Right renal pelvis (tissue), 4 donors: Measurements from ENCODE around the gene CD93. TPM values are rescaled to one million over a fixed set of nuclear protein-coding genes. Genes with fewer than 3 reads are reported as not detected.

Experiments
- DNase-seq, 4 donors: peaks; one replicate each; pipeline ENCODE4 v3.0.0-alpha.2; 2013; ENCODE audit warnings: low read depth in 4 of 4, low spot score in 3 of 4, missing footprints in 1 of 4
- polyA plus RNA-seq, 4 donors: library from polyadenylated mRNA; unstranded; fragments of 120-200 nt; gene quantifications; one replicate each; pipeline ENCODE4 v1.2.1, GENCODE V29; 2013; ENCODE audit not compliant: insufficient read length in 4 of 4

The CD93 gene, protein sequence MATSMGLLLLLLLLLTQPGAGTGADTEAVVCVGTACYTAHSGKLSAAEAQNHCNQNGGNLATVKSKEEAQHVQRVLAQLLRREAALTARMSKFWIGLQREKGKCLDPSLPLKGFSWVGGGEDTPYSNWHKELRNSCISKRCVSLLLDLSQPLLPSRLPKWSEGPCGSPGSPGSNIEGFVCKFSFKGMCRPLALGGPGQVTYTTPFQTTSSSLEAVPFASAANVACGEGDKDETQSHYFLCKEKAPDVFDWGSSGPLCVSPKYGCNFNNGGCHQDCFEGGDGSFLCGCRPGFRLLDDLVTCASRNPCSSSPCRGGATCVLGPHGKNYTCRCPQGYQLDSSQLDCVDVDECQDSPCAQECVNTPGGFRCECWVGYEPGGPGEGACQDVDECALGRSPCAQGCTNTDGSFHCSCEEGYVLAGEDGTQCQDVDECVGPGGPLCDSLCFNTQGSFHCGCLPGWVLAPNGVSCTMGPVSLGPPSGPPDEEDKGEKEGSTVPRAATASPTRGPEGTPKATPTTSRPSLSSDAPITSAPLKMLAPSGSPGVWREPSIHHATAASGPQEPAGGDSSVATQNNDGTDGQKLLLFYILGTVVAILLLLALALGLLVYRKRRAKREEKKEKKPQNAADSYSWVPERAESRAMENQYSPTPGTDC
- polyA plus RNA-seq, result 10 to 100 TPM; 42.6 to 50.1 (median 47.0) TPM

DNA sequence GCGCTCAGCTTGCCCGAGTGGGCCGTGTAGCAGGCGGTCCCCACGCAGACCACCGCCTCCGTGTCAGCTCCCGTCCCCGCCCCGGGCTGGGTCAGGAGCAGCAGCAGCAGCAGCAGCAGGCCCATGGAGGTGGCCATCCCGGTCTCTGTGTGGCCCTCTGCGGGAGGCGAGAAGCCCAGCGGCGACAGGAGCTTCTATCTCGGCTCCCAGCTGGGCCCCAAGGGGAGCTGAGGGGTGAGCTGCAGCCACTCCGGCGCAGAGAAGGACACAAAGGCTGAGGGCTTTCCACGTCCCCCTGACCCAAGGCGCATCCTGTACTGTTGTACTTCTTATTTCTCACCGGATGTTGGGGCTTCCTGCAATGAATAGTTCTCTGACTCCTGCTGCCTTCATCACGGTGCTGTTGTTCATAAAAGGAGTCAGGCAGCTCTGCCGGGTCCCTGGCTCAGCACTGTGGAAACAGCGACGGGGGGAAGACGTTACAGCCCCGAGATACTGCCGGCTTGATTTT is at the start of gene CD93:
Gene CD93, minus strand, starts transcription at position 269 of the 511 bp plus-strand sequence. Its CDS starts 132 bp downstream, at position 137.
- no peak for DNase-seq

- no peak for DNase-seq
Observed at GRCh38 chr20:23133560-23133998, 47.5 kb upstream of the CD93 start.

DNA sequence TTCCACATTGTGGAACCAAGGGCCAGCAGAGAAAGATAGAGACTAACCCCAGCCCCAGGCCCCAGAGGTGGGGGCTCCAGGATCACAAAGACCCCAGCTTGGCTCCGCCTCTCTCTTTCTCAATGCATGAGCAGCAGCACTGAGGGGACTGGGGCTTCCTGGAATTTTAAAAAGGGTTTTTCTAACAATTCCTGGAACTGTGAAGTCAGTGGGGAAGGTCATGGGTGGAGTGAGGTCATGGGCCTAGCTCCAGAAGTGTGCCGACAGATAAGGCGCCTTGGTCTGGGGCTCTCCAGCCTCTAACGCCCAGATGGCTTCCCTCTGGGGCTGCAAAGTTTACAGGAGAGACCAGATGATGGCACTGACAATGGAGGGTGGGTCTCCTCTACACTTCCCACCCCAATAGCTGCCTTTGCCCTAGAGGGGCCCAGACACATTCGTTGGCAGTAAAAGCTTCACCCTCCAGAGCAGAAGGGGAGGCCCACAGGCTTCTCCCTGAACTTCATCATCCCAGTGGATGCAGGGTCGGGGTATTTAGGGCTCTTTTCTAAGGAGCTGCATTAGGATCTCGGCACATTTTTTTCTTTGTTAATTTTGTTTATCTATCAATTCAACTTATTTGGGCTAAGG is 46.9 kb upstream of the CD93 start:
- DNase-seq, result no peak

GRCh38 chr20:23132293-23132929 is 46.3 kb upstream of the CD93 start:
- no peak for DNase-seq

- DNase-seq, result no peak
Observed at GRCh38 chr20:23131766-23132165, 45.6 kb upstream of the CD93 start.

DNA sequence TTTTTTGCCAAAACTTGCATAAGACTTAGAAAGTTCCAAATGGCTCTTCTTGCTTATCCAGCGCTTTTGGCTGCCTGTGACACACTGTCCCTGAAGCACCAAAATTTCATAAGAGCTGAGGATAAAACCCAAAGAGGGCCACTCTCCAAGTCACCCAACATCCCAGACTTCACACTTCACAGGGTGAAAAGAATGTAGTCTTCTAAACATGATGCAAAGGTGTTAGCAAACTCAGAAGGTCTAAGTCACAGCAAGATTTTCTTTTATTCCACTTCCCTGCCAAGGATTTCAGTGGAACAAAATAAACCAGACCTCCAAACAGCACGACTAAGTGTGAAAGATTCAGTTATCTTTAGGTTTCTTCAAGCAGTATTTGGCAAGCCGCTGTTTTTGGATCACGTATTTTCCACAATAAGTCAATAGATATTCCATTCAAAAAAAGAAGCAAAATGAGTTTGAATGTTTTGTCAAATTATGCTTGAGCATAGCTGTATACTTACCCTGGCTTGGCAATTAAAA is 44.6 kb upstream of the CD93 start:
- DNase-seq, result no peak

- DNase-seq, result no peak
Observed at GRCh38 chr20:23129891-23130621, 43.9 kb upstream of the CD93 start.

- no peak for DNase-seq
Observed at GRCh38 chr20:23129266-23129665, 43.1 kb upstream of the CD93 start.

DNA sequence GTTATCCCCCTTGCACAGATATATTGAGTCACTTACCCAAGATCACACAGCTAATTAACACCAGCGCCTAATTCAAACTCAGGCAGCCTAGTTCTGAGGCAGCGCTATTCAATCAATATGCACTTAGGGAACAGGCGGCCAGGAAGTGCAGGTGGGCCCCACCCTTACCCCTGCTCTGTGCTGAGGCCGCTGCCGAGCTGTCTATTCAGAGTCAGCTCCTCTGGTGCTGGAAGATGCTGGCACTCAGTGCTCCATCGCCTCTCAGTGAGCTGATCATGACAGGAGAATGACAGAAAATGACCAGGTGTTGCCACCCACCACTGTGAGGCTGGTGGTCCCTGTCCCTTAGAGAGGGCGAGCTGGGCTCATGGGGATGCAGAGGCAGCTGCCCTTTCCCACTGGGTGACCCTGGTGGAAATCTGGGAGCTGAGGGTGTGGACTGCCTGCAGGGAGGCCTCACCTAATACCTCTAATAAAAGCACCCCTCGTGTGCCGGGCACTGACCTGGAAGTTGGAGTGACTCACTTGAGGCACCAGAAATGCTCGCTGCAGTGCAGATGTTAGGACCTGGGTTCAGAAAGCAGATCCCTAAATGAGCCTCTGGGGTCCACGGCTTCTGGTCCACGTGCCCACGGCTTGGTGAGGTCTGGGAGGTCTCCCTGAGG is 42.5 kb upstream of the CD93 start:
- no peak for DNase-seq

DNA sequence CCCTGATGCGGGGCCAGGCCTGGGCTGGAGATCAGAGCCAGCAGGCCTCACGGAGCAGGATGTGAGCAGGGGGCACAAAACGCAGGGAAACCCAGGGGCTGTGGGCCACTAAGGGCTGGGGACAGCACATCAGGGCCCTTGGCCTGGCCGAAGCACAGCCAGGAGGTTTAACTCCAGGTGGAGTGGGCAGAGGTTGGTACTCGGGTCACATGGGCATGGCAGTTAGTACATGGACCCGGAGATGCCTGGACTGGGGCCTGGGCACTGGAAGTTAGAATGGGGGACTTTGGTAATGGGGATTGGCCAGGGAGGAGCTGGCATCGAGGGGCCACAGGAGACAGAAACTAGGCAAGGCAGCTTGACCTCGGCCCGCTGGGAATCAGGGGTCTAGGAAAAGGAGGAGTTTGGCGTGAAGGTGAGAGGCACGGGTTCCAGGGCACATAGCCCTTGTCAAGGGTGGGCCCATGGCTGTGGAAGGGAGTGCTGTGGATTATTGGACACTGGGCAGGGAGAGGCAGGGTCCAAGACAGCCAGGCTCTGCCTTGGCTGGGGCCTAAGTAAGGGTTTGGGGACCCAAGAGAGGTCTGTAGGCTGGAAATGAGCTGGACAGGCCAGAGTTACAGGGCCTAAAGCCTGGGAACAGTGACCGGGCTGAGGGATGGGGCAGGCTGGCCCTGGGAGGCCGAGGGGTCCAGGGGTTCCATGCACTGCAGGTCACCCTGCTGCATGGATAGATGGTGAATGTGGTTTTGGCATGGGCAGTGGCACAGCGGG is 41.6 kb upstream of the CD93 start:
- DNase-seq, result no peak

DNA sequence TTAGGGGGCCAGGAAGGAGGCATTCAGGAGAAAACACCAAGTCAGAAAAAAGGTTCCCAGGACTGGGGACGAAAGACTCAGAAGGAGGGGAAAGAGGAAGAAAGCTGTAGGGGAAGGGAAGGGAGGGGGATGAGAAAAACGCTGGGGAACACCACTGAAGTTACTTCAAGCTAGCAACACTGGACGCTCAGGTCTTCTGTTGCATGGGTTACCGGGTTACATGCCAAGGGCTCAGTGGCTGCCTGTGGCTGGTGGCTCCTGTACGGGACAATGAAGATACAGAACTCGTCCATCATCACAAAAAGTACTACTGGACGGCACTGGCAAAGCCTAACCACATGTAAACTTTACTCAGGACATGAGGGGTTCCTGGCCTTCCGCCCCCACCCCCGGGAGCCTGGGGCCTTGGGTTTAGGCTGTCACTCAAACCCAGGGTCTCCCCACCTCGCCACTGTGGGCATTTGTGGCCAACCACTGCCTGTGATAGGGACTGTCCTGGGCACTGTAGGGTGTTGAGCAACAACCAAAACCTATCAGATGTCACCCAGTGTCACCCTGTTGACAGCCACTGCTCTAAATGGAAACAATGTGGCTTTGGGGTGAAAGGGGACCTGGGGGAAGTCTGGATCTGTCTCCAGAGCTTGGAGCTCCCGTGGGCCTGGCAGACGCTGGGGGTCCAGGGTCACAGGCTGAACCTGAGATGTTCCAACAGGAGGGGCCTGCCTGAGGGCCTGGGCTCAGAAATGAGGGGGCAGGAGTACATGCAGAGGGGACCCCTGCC is 40.3 kb upstream of the CD93 start:
- no peak for DNase-seq

DNA sequence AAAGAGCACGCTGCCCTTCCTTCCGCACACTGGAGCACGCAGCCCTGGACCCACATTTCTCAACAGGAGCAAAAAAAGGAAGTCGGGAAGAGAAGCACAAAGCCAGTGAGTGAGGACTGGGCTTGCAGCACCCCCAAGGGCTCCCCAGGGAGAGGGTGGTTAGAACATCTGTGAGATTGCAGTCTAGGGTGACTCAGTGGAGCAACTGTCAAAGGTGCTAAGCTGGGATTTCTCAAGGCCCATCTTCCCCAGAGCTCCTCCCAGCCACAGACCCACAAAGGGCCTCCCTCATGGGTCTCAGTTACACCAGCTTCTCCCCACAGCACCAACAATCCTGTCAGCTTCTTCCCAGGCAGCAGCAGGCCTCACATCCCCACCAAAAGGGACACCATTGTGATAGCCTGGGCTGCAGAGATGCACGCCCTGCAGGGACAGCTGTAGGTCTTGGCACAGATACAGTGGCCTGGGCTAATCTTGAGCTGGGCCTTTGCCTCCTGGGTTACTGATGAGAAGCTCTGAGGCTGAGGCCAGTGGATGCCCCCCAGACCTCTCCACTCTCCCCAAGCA is 39.6 kb upstream of the CD93 start:
- no peak for DNase-seq

DNA sequence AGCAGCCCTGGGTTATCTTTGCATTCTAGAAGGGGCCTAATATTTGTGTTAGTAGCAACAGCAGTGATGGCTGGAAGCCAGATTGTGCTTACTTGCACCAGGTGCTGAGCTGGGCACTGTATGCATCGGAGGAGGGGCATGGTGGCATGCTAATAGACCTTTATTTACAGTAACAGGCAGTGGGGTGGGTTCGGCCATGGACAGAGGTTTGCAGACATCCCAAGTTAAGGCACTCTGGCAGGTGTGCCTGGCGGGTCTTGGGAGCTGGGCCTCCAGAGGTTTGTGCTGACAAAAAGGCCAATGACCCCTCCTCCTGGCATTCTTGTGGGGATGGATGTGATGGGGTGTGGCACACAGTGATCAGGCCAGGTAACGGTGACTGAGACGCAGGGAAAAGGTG is 39.0 kb upstream of the CD93 start:
- no peak for DNase-seq

DNA sequence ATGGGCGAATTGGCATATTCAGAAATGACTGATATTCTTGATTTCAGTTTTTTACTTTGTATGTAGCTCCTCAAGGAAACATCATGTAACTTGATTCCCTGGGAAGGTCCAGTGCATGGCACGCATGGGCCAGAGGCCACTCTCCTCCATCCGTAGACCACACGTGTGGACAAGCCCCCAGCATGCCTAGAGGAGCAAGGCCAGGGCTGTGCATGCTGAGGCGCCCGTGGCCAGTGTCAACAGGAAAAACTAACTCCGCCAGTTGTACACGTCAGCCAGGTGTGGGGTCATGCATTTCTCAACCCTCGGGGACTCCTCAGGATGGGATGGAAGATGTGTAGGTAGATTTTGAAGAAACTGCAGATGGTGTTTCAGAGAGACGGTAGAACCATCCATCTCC is 37.8 kb upstream of the CD93 start:
- no peak for DNase-seq

GRCh38 chr20:23122796-23123655 is 36.9 kb upstream of the CD93 start:
- no peak for DNase-seq

GRCh38 chr20:23122321-23122720 is 36.2 kb upstream of the CD93 start:
- no peak for DNase-seq
